OCI-LY1 (cell line): ENCODE results near the gene GZMM.

ENCODE experiments used
- H2AFZ ChIP-seq: fragments of 200-600 bp; sonication (generic), shearing (Covaris generic); 2 replicates; pipeline ENCODE4 v1.6.0; 2014; ENCODE audit warnings: antibody characterized with exemption, mild to moderate bottlenecking, low read length
- H3F3A ChIP-seq: fragments of 200-600 bp; sonication (generic), shearing (Covaris generic); 2 replicates; pipeline ENCODE4 v1.6.0; 2014; ENCODE audit warnings: mild to moderate bottlenecking, antibody characterized with exemption, low read length, moderate library complexity; ENCODE audit not compliant: insufficient read depth
- H3K27ac ChIP-seq: fragments of 200-600 bp; sonication (generic); 2 replicates; pipeline ENCODE4 v1.5.1; 2014; ENCODE audit warnings: low read length, mixed run types, mild to moderate bottlenecking, low read depth; ENCODE audit not compliant: poor library complexity, severe bottlenecking
- H3K27me3 ChIP-seq: fragments of 200-600 bp; sonication (generic); 2 replicates; pipeline ENCODE4 v1.6.0; 2014; ENCODE audit warnings: antibody characterized with exemption, mild to moderate bottlenecking, low read length, moderate library complexity; ENCODE audit not compliant: insufficient read depth
- H3K36me3 ChIP-seq: fragments of 200-600 bp; sonication (generic); 2 replicates; pipeline ENCODE4 v1.6.1; 2014; ENCODE audit warnings: mild to moderate bottlenecking, antibody characterized with exemption, low read length, moderate library complexity, mixed read lengths; ENCODE audit not compliant: insufficient read depth
- H3K4me1 ChIP-seq: fragments of 200-600 bp; sonication (generic); 2 replicates; pipeline ENCODE4 v1.5.1; 2014; ENCODE audit warnings: mild to moderate bottlenecking, low read length, moderate library complexity; ENCODE audit not compliant: insufficient read depth, severe bottlenecking
- H3K4me2 ChIP-seq: fragments of 200-600 bp; sonication (generic), shearing (Covaris generic); 2 replicates; pipeline ENCODE4 v1.6.1; 2014; ENCODE audit warnings: low read length
- H3K4me3 ChIP-seq: fragments of 200-600 bp; sonication (generic); 2 replicates; pipeline ENCODE4 v1.5.1; 2014; ENCODE audit warnings: low read length, low read depth, mild to moderate bottlenecking, mixed read lengths; ENCODE audit not compliant: poor library complexity, severe bottlenecking
- H3K79me2 ChIP-seq: fragments of 200-600 bp; shearing (Covaris generic); 2 replicates; pipeline ENCODE4 v1.6.1; 2016; ENCODE audit warnings: mixed run types, low read length, mixed read lengths; ENCODE audit not compliant: insufficient read depth
- H3K9ac ChIP-seq: fragments of 200-600 bp; sonication (generic), shearing (Covaris generic); 2 replicates; pipeline ENCODE4 v1.6.1; 2014; ENCODE audit warnings: mild to moderate bottlenecking, low read length, mixed read lengths
- H3K9me2 ChIP-seq: fragments of 200-600 bp; sonication (generic), shearing (Covaris generic); 2 replicates; pipeline ENCODE4 v1.6.1; 2014; ENCODE audit warnings: low read depth, mild to moderate bottlenecking, low read length, mixed read lengths
- H3K9me3 ChIP-seq: fragments of 200-600 bp; shearing (Covaris generic); 2 replicates; pipeline ENCODE4 v1.6.1; 2014; ENCODE audit warnings: low read length, mixed read lengths
- H4K20me1 ChIP-seq: fragments of 200-600 bp; sonication (generic), shearing (Covaris generic); 2 replicates; pipeline ENCODE4 v1.6.0; 2016; ENCODE audit warnings: mild to moderate bottlenecking, low read length; ENCODE audit not compliant: insufficient read depth
- EZH2 ChIP-seq: fragments of 200-600 bp; sonication (generic), shearing (Covaris generic); IDR thresholded peaks from 2 replicates; pipeline ENCODE4 v1.8.0; 2017; ENCODE audit warnings: borderline replicate concordance, mixed run types, mild to moderate bottlenecking, antibody characterized with exemption, low read length, moderate library complexity, mixed read lengths
- TF ChIP-seq, protein P1 (sequence below): fragments of 200-600 bp; sonication (generic), shearing (Covaris generic); IDR thresholded peaks from 2 replicates; pipeline ENCODE4 v1.5.1; 2017; ENCODE audit warnings: mild to moderate bottlenecking, antibody characterized with exemption, low read length, moderate library complexity, mixed read lengths

The GZMM gene

GRCh38 chr19:543910-544608 lies at the start of gene GZMM:
TSS of gene GZMM (plus strand) at chr19:544053. CDS start at chr19:544072, 19 bp downstream.
- no peak within 1 kb of the TSS for H3K27ac ChIP-seq
- peaks cover 3% of the 10 kb centered on the region; the same call in 1 of the 2 replicates for H3K36me3 ChIP-seq
- peak within 1 kb of the TSS; percentile 60 for H3K4me2 ChIP-seq
- H3K4me1 ChIP-seq, result peaks cover 10% of the 10 kb centered on the region
- no peaks in the 10 kb centered on the region for H4K20me1 ChIP-seq
- no peaks in the 10 kb centered on the region for H3K9me3 ChIP-seq
- no peaks in the 10 kb centered on the region for H3K9me2 ChIP-seq
- peak within 1 kb of the TSS; percentile 25 for H3K4me3 ChIP-seq
- H3K9ac ChIP-seq, result peak within 1 kb of the TSS; percentile 23; the same call in 1 of the 2 replicates
- no peaks in the 10 kb centered on the region for H3K79me2 ChIP-seq
- H2AFZ ChIP-seq, result no peak within 1 kb of the TSS
- no peaks in the 10 kb centered on the region for H3F3A ChIP-seq
- TF ChIP-seq, protein P1, sequence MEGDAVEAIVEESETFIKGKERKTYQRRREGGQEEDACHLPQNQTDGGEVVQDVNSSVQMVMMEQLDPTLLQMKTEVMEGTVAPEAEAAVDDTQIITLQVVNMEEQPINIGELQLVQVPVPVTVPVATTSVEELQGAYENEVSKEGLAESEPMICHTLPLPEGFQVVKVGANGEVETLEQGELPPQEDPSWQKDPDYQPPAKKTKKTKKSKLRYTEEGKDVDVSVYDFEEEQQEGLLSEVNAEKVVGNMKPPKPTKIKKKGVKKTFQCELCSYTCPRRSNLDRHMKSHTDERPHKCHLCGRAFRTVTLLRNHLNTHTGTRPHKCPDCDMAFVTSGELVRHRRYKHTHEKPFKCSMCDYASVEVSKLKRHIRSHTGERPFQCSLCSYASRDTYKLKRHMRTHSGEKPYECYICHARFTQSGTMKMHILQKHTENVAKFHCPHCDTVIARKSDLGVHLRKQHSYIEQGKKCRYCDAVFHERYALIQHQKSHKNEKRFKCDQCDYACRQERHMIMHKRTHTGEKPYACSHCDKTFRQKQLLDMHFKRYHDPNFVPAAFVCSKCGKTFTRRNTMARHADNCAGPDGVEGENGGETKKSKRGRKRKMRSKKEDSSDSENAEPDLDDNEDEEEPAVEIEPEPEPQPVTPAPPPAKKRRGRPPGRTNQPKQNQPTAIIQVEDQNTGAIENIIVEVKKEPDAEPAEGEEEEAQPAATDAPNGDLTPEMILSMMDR, result no peak
- no peak for TF ChIP-seq EZH2
- no peaks in the 10 kb centered on the region for H3K27me3 ChIP-seq

DNA sequence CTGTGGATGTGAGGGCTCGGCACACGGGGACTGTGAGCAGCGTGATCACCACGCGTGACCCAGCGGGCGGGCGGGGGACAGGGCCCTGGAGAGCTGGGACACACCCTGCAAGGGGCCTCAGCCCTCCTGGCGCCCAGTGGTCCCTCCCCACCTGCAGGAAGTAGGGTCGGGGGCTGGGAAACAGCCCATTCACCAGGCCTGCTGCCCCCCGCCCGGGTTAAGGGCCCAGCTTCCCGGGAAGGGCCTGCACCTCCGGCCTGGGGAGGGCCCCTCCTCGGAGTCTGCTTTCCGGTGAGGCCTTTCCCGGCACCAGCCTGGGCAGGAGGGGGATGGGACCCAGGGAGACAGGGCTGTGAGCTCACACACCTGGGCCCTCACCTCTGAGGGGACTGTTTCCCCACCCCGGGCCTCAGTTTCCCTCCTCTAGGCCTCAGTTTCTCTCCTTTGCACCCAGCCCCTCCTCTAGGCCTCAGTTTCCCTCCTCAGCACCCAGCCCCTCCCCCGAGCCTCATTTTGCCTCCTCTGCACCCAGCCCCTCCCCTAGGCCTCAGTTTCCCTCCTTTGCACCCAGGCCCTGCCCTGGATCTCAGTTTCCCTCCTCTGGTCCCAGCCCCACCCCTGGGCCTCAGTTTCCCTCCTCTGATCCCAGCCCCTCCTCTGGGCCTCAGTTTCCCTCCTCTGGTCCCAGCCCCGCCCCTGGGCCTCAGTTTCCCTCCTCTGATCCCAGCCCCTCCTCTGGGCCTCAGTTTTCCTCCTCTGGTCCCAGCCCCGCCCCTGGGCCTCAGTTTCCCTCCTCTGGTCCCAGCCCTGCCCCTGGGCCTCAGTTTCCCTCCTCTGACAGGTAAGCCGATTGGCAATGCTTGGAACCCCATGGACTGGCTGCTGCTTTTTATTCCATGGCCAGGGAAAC lies 49.4 kb upstream of the GZMM start:
- peaks cover 6% of the 10 kb centered on the region for H3K4me1 ChIP-seq
- no peaks in the 10 kb centered on the region for H3K9me3 ChIP-seq
- no peak for TF ChIP-seq EZH2
- TF ChIP-seq, protein P1, result no peak
- no peak overlapping the region for H3K9ac ChIP-seq
- no peak overlapping the region for H3K27ac ChIP-seq
- H3K4me3 ChIP-seq, result no peak overlapping the region
- H3K9me2 ChIP-seq, result no peaks in the 10 kb centered on the region
- no peaks in the 10 kb centered on the region for H3K79me2 ChIP-seq
- no peaks in the 10 kb centered on the region for H4K20me1 ChIP-seq
- H3F3A ChIP-seq, result no peaks in the 10 kb centered on the region
- H3K27me3 ChIP-seq, result no peaks in the 10 kb centered on the region
- H3K4me2 ChIP-seq, result no peak overlapping the region
- no peak overlapping the region for H2AFZ ChIP-seq
- H3K36me3 ChIP-seq, result no peaks in the 10 kb centered on the region

GRCh38 chr19:495081-495401 lies 48.8 kb upstream of the GZMM start:
- no peak overlapping the region for H3K9ac ChIP-seq
- H3K4me3 ChIP-seq, result no peak overlapping the region
- H3K4me1 ChIP-seq, result peaks cover under 1% of the 10 kb centered on the region
- H3F3A ChIP-seq, result no peaks in the 10 kb centered on the region
- no peaks in the 10 kb centered on the region for H3K9me3 ChIP-seq
- no peak overlapping the region for H3K27ac ChIP-seq
- no peaks in the 10 kb centered on the region for H3K27me3 ChIP-seq
- no peak for TF ChIP-seq EZH2
- TF ChIP-seq, protein P1, result no peak
- no peak overlapping the region for H3K4me2 ChIP-seq
- H2AFZ ChIP-seq, result no peak overlapping the region
- no peaks in the 10 kb centered on the region for H4K20me1 ChIP-seq
- H3K79me2 ChIP-seq, result no peaks in the 10 kb centered on the region
- no peaks in the 10 kb centered on the region for H3K36me3 ChIP-seq
- H3K9me2 ChIP-seq, result no peaks in the 10 kb centered on the region
